HEK293 (cell line): ENCODE results near the gene PLXNA2.

Experiments
- CTCF ChIA-PET: fragments of 350-600 bp; formaldehyde crosslinking; extraction: SDS; loops from one replicate; lab custom pipeline; 2021; ENCODE audit warnings: antibody characterized with exemption; lab: Yijun Ruan, JAX
- POLR2A ChIA-PET: fragments of 300-600 bp; formaldehyde crosslinking; extraction: SDS; loops from one replicate; lab custom pipeline; 2020; ENCODE audit warnings: antibody characterized with exemption, inconsistent platforms; lab: Yijun Ruan, JAX
- H3K27ac ChIP-seq: fragments of 200-500 bp; sonication (Bioruptor generic); 2 replicates; pipeline ENCODE4 v1.5.1; 2014; ENCODE audit warnings: low read depth, low read length, control low read depth, inconsistent platforms; ENCODE audit errors: extremely low read depth
- H3K36me3 ChIP-seq, 2 experiments: fragments of 200-500 bp in 1 of 2; sonication (Bioruptor generic) in 1 of 2; 1 replicate in 1 of 2; 2 replicates in 1 of 2; pipeline ENCODE4 v1.5.1; 2014 to 2017; ENCODE audit warnings: inconsistent platforms in 2 of 2, low read length in 2 of 2; ENCODE audit not compliant: control insufficient read depth in 2 of 2, insufficient read depth in 1 of 2
- H3K4me1 ChIP-seq: fragments of 200-500 bp; sonication (Bioruptor generic); 2 replicates; pipeline ENCODE4 v1.5.1; 2014; ENCODE audit warnings: mild to moderate bottlenecking, low read length, inconsistent platforms; ENCODE audit not compliant: control insufficient read depth, insufficient read depth
- H3K4me3 ChIP-seq: 2 replicates; pipeline ENCODE4 v1.5.1; 2011; ENCODE audit warnings: low read depth, mild to moderate bottlenecking, control low read depth, low read length, moderate library complexity
- H3K9me3 ChIP-seq: fragments of 200-500 bp; sonication (Bioruptor generic); 2 replicates; pipeline ENCODE4 v1.5.1; 2014; ENCODE audit warnings: low read depth, low read length, inconsistent platforms; ENCODE audit not compliant: control insufficient read depth, insufficient read depth
- FEZF1 ChIP-seq: fragments of 450-650 bp; formaldehyde crosslinking; IDR thresholded peaks from 2 replicates; pipeline ENCODE4 v1.5.1; 2016; ENCODE audit warnings: missing biosample characterization, missing genetic modification characterization
- HOXD13 ChIP-seq: sonication (generic); formaldehyde crosslinking; IDR thresholded peaks from 2 replicates; pipeline ENCODE4 v1.8.0; 2022; ENCODE audit warnings: missing genetic modification reagents, borderline replicate concordance
- IKZF3 ChIP-seq: fragments of 450-650 bp; IDR thresholded peaks from 2 replicates; pipeline ENCODE4 v1.5.0; 2018; ENCODE audit warnings: missing biosample characterization, mild to moderate bottlenecking, missing genetic modification characterization, moderate library complexity
- MEIS1 ChIP-seq: sonication (generic); formaldehyde crosslinking; IDR thresholded peaks from 2 replicates; pipeline ENCODE4 v1.8.1; 2022; ENCODE audit warnings: missing genetic modification reagents, mild to moderate bottlenecking, borderline replicate concordance
- MZF1 ChIP-seq: fragments of 450-650 bp; formaldehyde crosslinking; IDR thresholded peaks from 2 replicates; pipeline ENCODE4 v1.5.1; 2017; ENCODE audit warnings: missing biosample characterization, missing genetic modification characterization, borderline replicate concordance
- PRDM1 ChIP-seq: fragments of 450-650 bp; formaldehyde crosslinking; IDR thresholded peaks from 2 replicates; pipeline ENCODE4; 2016; ENCODE audit warnings: missing biosample characterization, missing genetic modification characterization
- SALL2 ChIP-seq: fragments of 450-650 bp; formaldehyde crosslinking; IDR thresholded peaks from 2 replicates; pipeline ENCODE4 v1.5.0; 2017; ENCODE audit warnings: missing biosample characterization, mild to moderate bottlenecking, missing genetic modification characterization, borderline replicate concordance
- SCRT1 ChIP-seq: fragments of 450-650 bp; formaldehyde crosslinking; IDR thresholded peaks from 2 replicates; pipeline ENCODE4 v1.5.1; 2016; ENCODE audit warnings: missing biosample characterization, missing genetic modification characterization, borderline replicate concordance
- ZBTB1 ChIP-seq: fragments of 450-650 bp; formaldehyde crosslinking; IDR thresholded peaks from 2 replicates; pipeline ENCODE4 v1.5.1; 2016; ENCODE audit warnings: missing biosample characterization, missing genetic modification characterization
- ZBTB17 ChIP-seq: fragments of 450-650 bp; formaldehyde crosslinking; IDR thresholded peaks from 2 replicates; pipeline ENCODE4 v1.5.1; 2016; ENCODE audit warnings: missing biosample characterization, missing genetic modification characterization
- ZBTB44 ChIP-seq: fragments of 450-650 bp; IDR thresholded peaks from 2 replicates; pipeline ENCODE4 v1.5.1; 2018; ENCODE audit warnings: missing biosample characterization, mild to moderate bottlenecking, missing genetic modification characterization
- ZFP37 ChIP-seq: fragments of 450-650 bp; formaldehyde crosslinking; IDR thresholded peaks from 2 replicates; pipeline ENCODE4 v1.5.1; 2016; ENCODE audit warnings: missing biosample characterization, missing genetic modification characterization
- ZIC2 ChIP-seq: fragments of 450-650 bp; formaldehyde crosslinking; IDR thresholded peaks from 2 replicates; pipeline ENCODE4 v1.5.1; 2016; ENCODE audit warnings: missing biosample characterization, missing genetic modification characterization
- ZNF148 ChIP-seq: fragments of 450-650 bp; formaldehyde crosslinking; IDR thresholded peaks from 2 replicates; pipeline ENCODE4 v1.5.0; 2017; ENCODE audit warnings: missing biosample characterization, missing genetic modification characterization, borderline replicate concordance
- ZNF175 ChIP-seq: fragments of 450-650 bp; formaldehyde crosslinking; IDR thresholded peaks from 2 replicates; pipeline ENCODE4 v1.5.1; 2016; ENCODE audit warnings: missing biosample characterization, missing genetic modification characterization
- ZNF18 ChIP-seq: fragments of 450-650 bp; formaldehyde crosslinking; IDR thresholded peaks from 2 replicates; pipeline ENCODE4 v1.5.1; 2016; ENCODE audit warnings: missing biosample characterization, missing genetic modification characterization
- ZNF280C ChIP-seq: fragments of 450-650 bp; formaldehyde crosslinking; IDR thresholded peaks from 2 replicates; pipeline ENCODE4 v1.5.1; 2016; ENCODE audit warnings: missing biosample characterization, missing genetic modification characterization
- ZNF292 ChIP-seq: fragments of 450-650 bp; formaldehyde crosslinking; IDR thresholded peaks from 2 replicates; pipeline ENCODE4 v1.5.1; 2016; ENCODE audit warnings: low read depth, missing biosample characterization, missing genetic modification characterization, borderline replicate concordance
- ZNF341 ChIP-seq: fragments of 450-650 bp; formaldehyde crosslinking; IDR thresholded peaks from 2 replicates; pipeline ENCODE4; 2016; ENCODE audit warnings: low read depth, missing biosample characterization, missing genetic modification characterization
- ZNF354C ChIP-seq: fragments of 450-650 bp; formaldehyde crosslinking; IDR thresholded peaks from 2 replicates; pipeline ENCODE4 v1.5.1; 2016; ENCODE audit warnings: missing biosample characterization, missing genetic modification characterization, low read depth, borderline replicate concordance
- ZNF48 ChIP-seq: fragments of 450-650 bp; formaldehyde crosslinking; IDR thresholded peaks from 2 replicates; pipeline ENCODE4 v1.5.1; 2016; ENCODE audit warnings: missing biosample characterization, missing genetic modification characterization
- ZNF555 ChIP-seq: fragments of 450-650 bp; formaldehyde crosslinking; conservative IDR thresholded peaks from 2 replicates; pipeline ENCODE4 v1.5.1; 2017; ENCODE audit warnings: missing biosample characterization, mild to moderate bottlenecking, missing genetic modification characterization, inconsistent platforms
- ZNF621 ChIP-seq: fragments of 450-650 bp; formaldehyde crosslinking; IDR thresholded peaks from 2 replicates; pipeline ENCODE4 v1.5.1; 2017; ENCODE audit warnings: missing biosample characterization, missing genetic modification characterization
- ZSCAN5A ChIP-seq: fragments of 450-650 bp; formaldehyde crosslinking; IDR thresholded peaks from 2 replicates; pipeline ENCODE4 v1.5.1; 2016; ENCODE audit warnings: missing biosample characterization, missing genetic modification characterization

PLXNA2 gene

GRCh38 chr1:208090388-208091301, 153.5 kb downstream of the PLXNA2 start:
- H3K4me1 ChIP-seq = no peaks in the 10 kb centered on the region
- no peaks in the 10 kb centered on the region for H3K9me3 ChIP-seq
- H3K27ac ChIP-seq = no peak overlapping the region
- peaks cover 0 to 44% of the 10 kb centered on the region in 2 experiments; a peak in 1 of 3 replicates for H3K36me3 ChIP-seq
- ChIA-PET CTCF (interaction anchor here (0.6 to 0.8 kb wide), 3 partner anchors 68 to 149 kb away, joined by 3 to 4 read pairs (median 3); no protein-coding TSS in a partner anchor), POLR2A (no interaction called here)
- no peak overlapping the region for H3K4me3 ChIP-seq
- TF ChIP-seq IKZF3 (tag by site-specific recombination) = no peak
- no peak for TF ChIP-seq HOXD13 (CRISPR knock-in tag)
- TF ChIP-seq FEZF1 (tag by site-specific recombination) = peak; percentile 67
- TF ChIP-seq ZBTB44 (tag by site-specific recombination) = 0 out of 2 replicates have a peak, but pooled peaks have one; percentile 37
- no peak for TF ChIP-seq ZBTB1 (tag by site-specific recombination)
- TF ChIP-seq SALL2 (tag by site-specific recombination) = no peak
- peak; percentile 81 for TF ChIP-seq ZIC2 (tag by site-specific recombination)
- no peak for TF ChIP-seq ZNF292
- no peak for TF ChIP-seq ZBTB17 (tag by site-specific recombination)
- no peak for TF ChIP-seq PRDM1 (tag by site-specific recombination)
- TF ChIP-seq ZSCAN5A (tag by site-specific recombination) = no peak
- no peak for TF ChIP-seq MEIS1 (CRISPR knock-in tag)
- no peak for TF ChIP-seq ZFP37 (tag by site-specific recombination)
- TF ChIP-seq MZF1 (tag by site-specific recombination) = no peak
- no peak for TF ChIP-seq ZNF555
- TF ChIP-seq ZNF621 (tag by site-specific recombination) = no peak
- no peak for TF ChIP-seq ZNF354C (tag by site-specific recombination)
- no peak for TF ChIP-seq ZNF148 (tag by site-specific recombination)
- no peak for TF ChIP-seq ZNF175 (tag by site-specific recombination)
- TF ChIP-seq ZNF280C (tag by site-specific recombination) = no peak
- TF ChIP-seq ZNF48 (tag by site-specific recombination) = no peak
- TF ChIP-seq SCRT1 (tag by site-specific recombination) = no peak
- TF ChIP-seq ZNF341 (tag by site-specific recombination) = peak; percentile 59; the same call in 1 of the 2 replicates
- 0 out of 2 replicates have a peak, but pooled peaks have one; percentile 33 for TF ChIP-seq ZNF18 (tag by site-specific recombination)
